Endothelial cell of umbilical vein (primary cell): ENCODE results near the gene BMP2K.

Source experiments
- EZH2 ChIP-seq: IDR thresholded peaks from 2 replicates; pipeline ENCODE4 v1.6.1; 2012; ENCODE audit warnings: borderline replicate concordance, low read depth, mild to moderate bottlenecking, moderate library complexity, low read length, inconsistent platforms; ENCODE audit not compliant: severe bottlenecking
- POLR2A ChIP-seq: IDR thresholded peaks from 2 replicates; pipeline ENCODE4 v1.6.1; 2012; ENCODE audit warnings: low read depth, mild to moderate bottlenecking, control low read depth, low read length
- POLR2AphosphoS5 ChIP-seq: IDR thresholded peaks from 2 replicates; pipeline ENCODE4 v1.6.1; 2012; ENCODE audit warnings: low read depth, mild to moderate bottlenecking, control low read depth, low read length, moderate library complexity; ENCODE audit not compliant: insufficient read depth

DNA sequence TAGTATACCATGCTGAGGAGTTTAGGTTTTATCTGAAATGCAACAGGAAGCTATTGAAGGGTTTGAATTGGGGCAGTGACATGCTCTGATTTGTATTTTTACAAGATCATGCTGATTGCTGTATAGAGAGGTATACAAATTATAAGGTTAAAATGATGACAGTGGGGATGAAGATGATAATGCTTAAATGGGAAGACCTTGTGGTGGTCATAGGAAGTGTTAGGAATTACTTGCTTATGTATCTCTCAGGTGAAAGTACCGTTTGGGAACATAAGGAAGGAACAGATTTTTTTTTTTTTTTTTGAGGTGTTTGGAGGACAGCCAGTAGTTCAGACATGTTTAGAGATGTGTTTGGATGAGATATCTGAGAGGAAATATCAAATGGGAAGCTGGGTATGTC, 5.0 kb downstream of the BMP2K start:
- no peak for TF ChIP-seq POLR2A
- TF ChIP-seq POLR2AphosphoS5: no peak
- no peak for TF ChIP-seq EZH2
